ENCODE data around the gene EARS2. TPM values are rescaled to one million over a fixed set of nuclear protein-coding genes. Genes with fewer than 3 reads are reported as not detected.
"Not testable (repeated sequence)": the region's sequence is repeated elsewhere in the genome, so short reads cannot be mapped to it uniquely, and the experiment has no call there.

EARS2 gene
- total and polyA plus RNA-seq, 2 of the 4 experiments (the other 2 are of a cell fraction) = 28.1 to 37.8 TPM

DNA sequence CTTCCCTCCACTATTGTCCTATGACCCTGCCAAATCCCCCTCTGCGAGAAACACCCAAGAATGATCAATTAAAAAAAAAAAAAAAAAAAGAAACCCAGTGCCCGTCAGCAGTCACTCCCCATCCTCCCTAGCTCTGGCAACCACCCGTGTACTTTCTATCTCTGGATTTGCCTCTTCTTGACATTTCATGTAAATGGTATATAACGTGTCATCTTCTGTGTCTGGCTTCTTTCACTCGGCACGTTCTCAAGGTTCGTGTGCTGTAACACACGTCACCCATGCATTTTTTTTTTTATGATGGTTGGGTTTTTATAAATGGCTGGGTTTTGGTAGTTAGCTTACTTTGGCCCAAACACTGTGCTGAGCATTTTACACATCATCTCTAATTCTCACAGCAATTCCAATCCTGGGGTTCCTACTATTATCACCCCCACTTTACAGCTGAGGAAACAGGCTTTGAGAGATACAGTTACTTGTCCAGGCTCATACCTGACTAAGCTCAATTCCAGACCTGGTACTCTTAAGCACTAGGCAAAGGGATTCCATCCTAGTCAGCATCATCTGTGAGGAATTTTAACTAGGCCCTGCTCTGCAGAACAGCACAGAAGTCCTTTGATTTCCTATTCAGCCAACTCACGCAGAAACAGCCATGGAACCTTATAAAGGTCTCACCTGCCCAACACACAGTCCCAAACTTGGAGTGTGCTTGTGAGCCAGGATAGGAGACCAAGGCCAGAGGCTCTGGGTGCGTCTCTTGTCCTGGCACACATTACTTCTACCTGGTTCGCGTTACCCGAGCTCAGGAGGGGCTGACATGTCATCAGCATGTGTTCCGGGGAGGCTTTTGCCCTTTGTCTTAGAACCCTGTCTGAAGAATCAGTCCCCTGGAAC, 27.3 kb upstream of the EARS2 start:
- Histone ChIP-seq H2AK5ac (ENCODE audit: low read depth, low read length) (no peak overlapping the region), H2BK5ac (ENCODE audit: low read depth, low read length, poor library complexity, severe bottlenecking) (no peak overlapping the region), H2BK20ac (ENCODE audit: low read depth, low read length) (no peak overlapping the region), H4K5ac (ENCODE audit: low read depth, low read length) (no peak overlapping the region), H3K27ac (ENCODE audit: insufficient read depth, low read length) (no peak overlapping the region), H3K18ac (ENCODE audit: low read depth, low read length) (no peak overlapping the region), H3K36me3 (ENCODE audit: control insufficient read depth, insufficient read depth, low read length) (peaks cover 40% of the 10 kb centered on the region), H3K27me3 (ENCODE audit: control insufficient read depth, insufficient read depth, low read length) (no peaks in the 10 kb centered on the region), H2BK15ac (ENCODE audit: low read depth, low read length) (no peak overlapping the region), H3K4ac (ENCODE audit: low read depth, low read length) (no peak overlapping the region), H3K9me3 (ENCODE audit: control insufficient read depth, insufficient read depth, low read length) (no peaks in the 10 kb centered on the region), H4K20me1 (ENCODE audit: insufficient read depth, low read length) (no peaks in the 10 kb centered on the region; the same call in 1 of the 2 replicates), H2AFZ (replicated peaks; ENCODE audit: low read length, poor library complexity) (no peak overlapping the region), H3K9me1 (ENCODE audit: insufficient read depth, low read length) (peaks cover 5% of the 10 kb centered on the region), H3K23ac (ENCODE audit: low read depth, low read length) (no peak overlapping the region), H3K4me1 (ENCODE audit: control insufficient read depth, insufficient read depth, low read length) (peaks cover 6% of the 10 kb centered on the region; the same call in 1 of the 2 replicates), H2BK120ac (ENCODE audit: low read depth, low read length) (no peak overlapping the region), H3K9ac (ENCODE audit: low read depth, low read length) (no peak overlapping the region), H3K4me2 (ENCODE audit: low read depth, low read length) (no peak overlapping the region), H3K79me1 (ENCODE audit: low read depth in 1 of 2, low read length in 2 of 2) (peaks cover 23 to 48% of the 10 kb centered on the region in 2 experiments), H3K56ac (ENCODE audit: extremely low read depth, insufficient read depth, low read length) (no peak overlapping the region), H4K91ac (ENCODE audit: insufficient read depth, low read depth, low read length) (no peak overlapping the region), H4K8ac (ENCODE audit: low read depth in 2 of 2, low read length in 2 of 2) (no peak overlapping the region), H3K14ac (replicated peaks; ENCODE audit: low read depth, low read length) (no peak overlapping the region), H3K4me3 (ENCODE audit: insufficient read depth, low read depth, low read length) (no peak overlapping the region), H2AK9ac (replicated peaks; ENCODE audit: low read depth, low read length, poor library complexity) (peak overlapping the region; percentile 42)
- dilution Hi-C loops (cut with HindIII; ENCODE audit: low sequenced_read_pairs, unreplicated experiment) (no loop called here), in situ Hi-C loops (cut with MboI; ENCODE audit: low sequenced_read_pairs) (no loop called here), intact Hi-C loops (cut with micrococcal nuclease) (no loop called here)
- CTCF ChIA-PET = no interaction called here
- ATAC-seq (ENCODE audit: low read depth) (no peak), DNase-seq (peak; percentile 38)
- WGBS, 2 experiments (ENCODE audit: extremely low coverage in 2 of 2, insufficient read length in 1 of 2) = no CpG with 5 or more reads among the region's 14 CpGs
- BruUV-seq (replicated peaks) = no TSS peak
- POLR2A ChIA-PET (ENCODE audit: unreplicated experiment) = no interaction called here
- TF ChIP-seq MAFK (IDR thresholded peaks at IDR 0.05; ENCODE audit: low read depth, low read length) (peak; percentile 21; the same call in 1 of the 2 replicates), CHD1 (IDR thresholded peaks at IDR 0.05; ENCODE audit: low read depth, low read length) (no peak)

DNA sequence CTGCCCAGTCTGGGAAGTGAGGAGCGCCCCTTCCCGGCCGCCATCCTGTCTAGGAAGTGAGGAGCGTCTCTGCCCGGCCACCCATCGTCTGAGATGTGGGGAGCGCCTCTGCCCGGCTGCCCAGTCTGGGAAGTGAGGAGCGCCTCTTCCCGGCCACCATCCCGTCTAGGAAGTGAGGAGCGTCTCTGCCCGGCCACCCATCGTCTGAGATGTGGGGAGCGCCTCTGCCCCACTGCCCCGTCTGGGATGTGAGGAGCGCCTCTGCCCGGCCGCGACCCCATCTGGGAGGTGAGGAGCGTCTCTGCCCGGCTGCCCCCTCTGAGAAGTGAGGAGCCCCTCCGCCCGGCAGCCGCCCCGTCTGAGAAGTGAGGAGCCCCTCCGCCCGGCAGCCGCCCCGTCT, 26.1 kb upstream of the EARS2 start:
- POLR2A ChIA-PET (ENCODE audit: unreplicated experiment) = not testable (repeated sequence)

More for the DNA sequence above, 26.1 kb upstream of the EARS2 start:
- H3K14ac ChIP-seq (replicated peaks; ENCODE audit: low read depth, low read length); H4K20me1 ChIP-seq (ENCODE audit: insufficient read depth, low read length); H2BK15ac ChIP-seq (ENCODE audit: low read depth, low read length); ATAC-seq (ENCODE audit: low read depth); H3K4ac ChIP-seq (ENCODE audit: low read depth, low read length); H3K9ac ChIP-seq (ENCODE audit: low read depth, low read length); H3K56ac ChIP-seq (ENCODE audit: extremely low read depth, insufficient read depth, low read length); H4K5ac ChIP-seq (ENCODE audit: low read depth, low read length); H3K4me3 ChIP-seq (ENCODE audit: insufficient read depth, low read depth, low read length); H2BK20ac ChIP-seq (ENCODE audit: low read depth, low read length); H3K23ac ChIP-seq (ENCODE audit: low read depth, low read length); H3K27ac ChIP-seq (ENCODE audit: insufficient read depth, low read length); BruUV-seq (replicated peaks); DNase-seq; H2AK9ac ChIP-seq (replicated peaks; ENCODE audit: low read depth, low read length, poor library complexity); H2BK5ac ChIP-seq (ENCODE audit: low read depth, low read length, poor library complexity, severe bottlenecking); H3K18ac ChIP-seq (ENCODE audit: low read depth, low read length); H3K27me3 ChIP-seq (ENCODE audit: control insufficient read depth, insufficient read depth, low read length); H4K91ac ChIP-seq (ENCODE audit: insufficient read depth, low read depth, low read length); H3K9me3 ChIP-seq (ENCODE audit: control insufficient read depth, insufficient read depth, low read length); H2AFZ ChIP-seq (replicated peaks; ENCODE audit: low read length, poor library complexity); in situ Hi-C loops (cut with MboI; ENCODE audit: low sequenced_read_pairs); H2BK120ac ChIP-seq (ENCODE audit: low read depth, low read length); H3K4me1 ChIP-seq (ENCODE audit: control insufficient read depth, insufficient read depth, low read length); intact Hi-C loops (cut with micrococcal nuclease); H4K8ac ChIP-seq (ENCODE audit: low read depth in 2 of 2, low read length in 2 of 2); H3K9me1 ChIP-seq (ENCODE audit: insufficient read depth, low read length); dilution Hi-C loops (cut with HindIII; ENCODE audit: low sequenced_read_pairs, unreplicated experiment); H2AK5ac ChIP-seq (ENCODE audit: low read depth, low read length); CTCF ChIA-PET; H3K4me2 ChIP-seq (ENCODE audit: low read depth, low read length): not testable (repeated sequence)
- Histone ChIP-seq H3K36me3 (ENCODE audit: control insufficient read depth, insufficient read depth, low read length) (peaks cover 40% of the 10 kb centered on the region), H3K79me1 (ENCODE audit: low read depth in 1 of 2, low read length in 2 of 2) (peaks cover 17 to 38% of the 10 kb centered on the region in 2 experiments)
- WGBS, 2 experiments (ENCODE audit: extremely low coverage in 2 of 2, insufficient read length in 1 of 2) = no CpG with 5 or more reads among the region's 30 CpGs
